ENCODE results near the gene SYNM.

The SYNM gene

GRCh38 chr15:99120050-99120777 lies 15.3 kb downstream of the SYNM start:
- no peak for FAIRE-seq
- no peak for DNase-seq (ENCODE audit: insufficient read length)
- no peak for TF ChIP-seq TAF1 (IDR thresholded peaks at IDR 0.05; ENCODE audit: borderline replicate concordance, low read depth, low read length)
- TF ChIP-seq POLR2A (IDR thresholded peaks at IDR 0.05; ENCODE audit: low read depth, low read length): no peak
- TF ChIP-seq POLR2AphosphoS5 (IDR thresholded peaks at IDR 0.05; ENCODE audit: low read depth, low read length): no peak

DNA sequence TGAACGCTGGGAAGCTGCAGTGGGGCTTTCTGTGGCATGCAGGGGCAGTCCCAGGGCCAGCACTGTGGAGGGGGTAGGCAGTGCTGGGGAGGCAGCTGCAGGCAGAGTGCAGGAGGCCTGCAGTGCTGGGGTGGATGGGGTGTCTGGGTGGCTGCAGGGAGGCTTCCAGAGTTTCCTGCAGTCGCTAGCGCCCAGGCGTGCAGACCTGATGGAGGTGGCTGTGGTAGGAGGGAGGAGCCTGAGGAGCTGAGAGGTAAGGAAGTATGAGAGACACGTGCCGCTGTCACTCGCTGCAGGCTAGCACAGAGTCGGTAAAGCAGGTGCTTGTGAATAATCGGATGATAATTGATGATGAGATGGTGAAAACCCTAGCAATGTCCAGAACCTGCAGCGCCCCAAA lies 16.3 kb downstream of the SYNM start:
- DNase-seq (ENCODE audit: insufficient read length) (no peak), FAIRE-seq (no peak)
- TF ChIP-seq TAF1 (IDR thresholded peaks at IDR 0.05; ENCODE audit: borderline replicate concordance, low read depth, low read length) (no peak), POLR2AphosphoS5 (IDR thresholded peaks at IDR 0.05; ENCODE audit: low read depth, low read length) (no peak), POLR2A (IDR thresholded peaks at IDR 0.05; ENCODE audit: low read depth, low read length) (no peak)

GRCh38 chr15:99121691-99122410 lies 17.0 kb downstream of the SYNM start:
- FAIRE-seq: no peak
- no peak for TF ChIP-seq POLR2AphosphoS5 (IDR thresholded peaks at IDR 0.05; ENCODE audit: low read depth, low read length)
- TF ChIP-seq TAF1 (IDR thresholded peaks at IDR 0.05; ENCODE audit: borderline replicate concordance, low read depth, low read length): no peak
- no peak for TF ChIP-seq POLR2A (IDR thresholded peaks at IDR 0.05; ENCODE audit: low read depth, low read length)
- no peak for DNase-seq (ENCODE audit: insufficient read length)

DNA sequence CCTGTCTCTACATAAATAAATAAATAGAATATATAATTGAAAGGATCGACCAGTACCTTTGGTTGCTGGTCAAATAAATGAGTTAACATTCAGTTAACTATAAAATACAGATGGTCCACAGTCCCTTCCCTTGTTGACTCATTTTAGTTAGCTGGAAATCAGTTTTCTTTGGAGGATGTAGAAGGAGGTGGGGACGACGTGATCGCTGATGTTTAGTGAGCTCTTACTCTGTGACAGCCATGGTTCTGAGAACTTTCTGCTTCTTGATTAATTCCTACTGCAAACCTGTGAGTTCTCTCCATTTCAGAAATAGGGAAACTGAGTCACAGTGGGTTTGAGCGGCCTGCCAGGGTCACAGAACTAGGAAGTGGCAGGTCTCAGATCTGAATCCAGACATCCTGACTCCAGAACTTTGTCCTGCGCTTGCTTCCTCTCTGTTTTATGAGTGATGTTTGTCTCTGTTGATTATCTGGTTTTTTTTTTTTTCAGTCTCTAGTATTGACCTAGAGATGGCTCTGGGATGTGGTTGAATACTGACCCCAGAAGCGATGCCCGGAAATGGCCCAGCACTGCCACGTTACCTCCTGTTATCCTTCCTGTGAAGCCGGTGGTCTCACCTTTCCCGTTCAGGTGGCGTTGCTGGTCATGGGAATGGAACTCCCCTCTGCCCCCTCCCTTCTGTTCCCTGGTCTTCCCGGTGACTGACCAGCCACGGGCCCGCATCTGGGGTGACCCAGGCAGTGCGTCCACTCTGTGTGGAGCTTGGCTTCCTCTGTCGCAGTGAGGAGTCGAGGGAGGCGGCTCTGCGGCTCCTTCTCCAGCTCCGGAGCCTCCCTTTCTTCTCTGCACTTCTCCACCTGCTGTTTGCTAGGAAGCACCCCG lies 18.2 kb downstream of the SYNM start:
- DNase-seq (ENCODE audit: insufficient read length) (no peak), FAIRE-seq (no peak)
- no peak for TF ChIP-seq POLR2AphosphoS5 (IDR thresholded peaks at IDR 0.05; ENCODE audit: low read depth, low read length)
- no peak for TF ChIP-seq TAF1 (IDR thresholded peaks at IDR 0.05; ENCODE audit: borderline replicate concordance, low read depth, low read length)
- no peak for TF ChIP-seq POLR2A (IDR thresholded peaks at IDR 0.05; ENCODE audit: low read depth, low read length)

DNA sequence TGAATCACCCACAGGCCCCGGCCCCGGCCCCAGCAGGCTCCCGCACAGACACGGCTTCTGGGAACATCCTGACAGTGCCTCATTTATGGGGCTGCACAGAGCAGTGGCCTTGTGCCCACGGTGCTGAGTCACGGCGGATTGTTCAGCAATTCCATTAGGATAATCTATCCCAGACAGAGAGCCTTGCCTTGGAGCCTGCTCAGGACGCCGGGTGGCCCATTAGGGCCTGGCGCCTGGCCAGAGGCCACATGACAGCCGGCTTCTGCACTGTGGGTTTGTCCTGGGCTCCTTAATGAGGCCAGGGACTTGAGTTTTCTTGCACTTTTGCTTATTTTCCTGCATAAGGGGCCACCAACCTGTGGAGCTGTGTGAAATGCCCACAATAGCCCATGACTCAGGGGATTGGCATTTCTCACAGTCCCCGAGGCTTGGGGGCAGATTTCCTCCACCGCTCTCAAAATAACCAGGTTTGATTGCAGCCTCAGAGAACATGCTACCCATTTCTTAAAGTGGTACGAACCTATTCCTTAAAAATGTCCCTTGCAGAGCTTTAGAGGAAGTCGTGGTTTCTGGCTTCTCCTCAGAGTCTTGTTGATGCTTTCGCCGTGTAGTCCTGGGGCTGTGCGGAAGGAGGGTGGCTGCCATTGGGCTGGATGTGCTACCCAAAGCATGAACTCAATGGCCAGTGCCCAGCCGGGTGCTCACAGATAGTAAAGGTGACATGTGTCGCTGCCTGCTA lies 19.0 kb downstream of the SYNM start:
- no peak for DNase-seq (ENCODE audit: insufficient read length)
- TF ChIP-seq TAF1 (IDR thresholded peaks at IDR 0.05; ENCODE audit: borderline replicate concordance, low read depth, low read length) (no peak), POLR2A (IDR thresholded peaks at IDR 0.05; ENCODE audit: low read depth, low read length) (no peak), POLR2AphosphoS5 (IDR thresholded peaks at IDR 0.05; ENCODE audit: low read depth, low read length) (no peak)
- no peak for FAIRE-seq

- FAIRE-seq (no peak), DNase-seq (ENCODE audit: insufficient read length) (no peak)
- no peak for TF ChIP-seq POLR2A (IDR thresholded peaks at IDR 0.05; ENCODE audit: low read depth, low read length)
- TF ChIP-seq POLR2AphosphoS5 (IDR thresholded peaks at IDR 0.05; ENCODE audit: low read depth, low read length): no peak
- TF ChIP-seq TAF1 (IDR thresholded peaks at IDR 0.05; ENCODE audit: borderline replicate concordance, low read depth, low read length): no peak
Observed at GRCh38 chr15:99124641-99125040, 19.8 kb downstream of the SYNM start.

GRCh38 chr15:99125061-99125891 lies 20.4 kb downstream of the SYNM start:
- TF ChIP-seq POLR2AphosphoS5 (IDR thresholded peaks at IDR 0.05; ENCODE audit: low read depth, low read length): no peak
- TF ChIP-seq TAF1 (IDR thresholded peaks at IDR 0.05; ENCODE audit: borderline replicate concordance, low read depth, low read length): no peak
- TF ChIP-seq POLR2A (IDR thresholded peaks at IDR 0.05; ENCODE audit: low read depth, low read length): no peak
- DNase-seq (ENCODE audit: insufficient read length): no peak
- FAIRE-seq: no peak

DNA sequence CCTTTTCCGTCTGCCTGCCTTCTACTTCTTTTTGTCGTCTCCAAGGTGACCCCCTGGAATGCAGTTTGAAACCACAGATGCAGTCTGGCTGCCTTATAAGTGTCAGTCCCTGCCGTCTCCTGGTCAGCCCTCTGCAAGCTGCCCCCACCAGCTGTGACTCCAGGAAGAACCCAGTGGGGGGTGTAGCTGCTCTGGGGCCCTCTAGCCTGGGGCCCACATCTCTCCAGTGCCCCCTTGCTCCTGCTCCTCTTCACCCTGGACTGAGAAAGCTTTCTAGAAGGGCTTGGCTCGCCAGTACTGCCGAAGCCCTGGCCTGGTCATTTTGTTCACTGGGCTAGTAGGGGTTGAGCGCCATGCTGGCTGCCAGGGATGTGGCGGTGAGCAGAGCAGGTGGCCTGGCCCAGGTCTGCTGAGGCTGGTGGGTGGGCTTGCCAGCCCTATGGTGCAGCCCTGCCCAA lies 21.3 kb downstream of the SYNM start:
- no peak for FAIRE-seq
- DNase-seq (ENCODE audit: insufficient read length): no peak
- TF ChIP-seq TAF1 (IDR thresholded peaks at IDR 0.05; ENCODE audit: borderline replicate concordance, low read depth, low read length) (no peak), POLR2A (IDR thresholded peaks at IDR 0.05; ENCODE audit: low read depth, low read length) (no peak), POLR2AphosphoS5 (IDR thresholded peaks at IDR 0.05; ENCODE audit: low read depth, low read length) (no peak)

DNA sequence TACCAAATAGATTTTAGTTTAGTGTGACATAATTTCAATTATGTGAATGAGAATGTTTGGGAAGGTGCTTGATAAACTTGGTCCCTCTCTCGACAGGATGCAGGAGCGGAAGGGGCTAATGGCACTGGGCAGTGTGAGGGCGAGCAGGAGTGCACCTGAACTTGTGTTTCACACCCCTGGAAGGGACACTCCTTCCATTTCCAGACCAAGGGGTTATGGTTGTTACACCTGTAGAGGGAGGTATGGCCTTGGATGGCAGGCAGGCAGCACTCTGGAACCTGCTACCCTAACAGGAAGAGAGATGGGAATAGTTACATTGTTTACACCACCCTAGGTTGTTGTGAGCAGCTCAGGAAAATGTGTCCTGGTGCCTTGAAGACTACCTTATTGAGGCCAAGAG lies 22.1 kb downstream of the SYNM start:
- TF ChIP-seq POLR2A (IDR thresholded peaks at IDR 0.05; ENCODE audit: low read depth, low read length): no peak
- TF ChIP-seq POLR2AphosphoS5 (IDR thresholded peaks at IDR 0.05; ENCODE audit: low read depth, low read length): no peak
- no peak for TF ChIP-seq TAF1 (IDR thresholded peaks at IDR 0.05; ENCODE audit: borderline replicate concordance, low read depth, low read length)
- DNase-seq (ENCODE audit: insufficient read length): no peak
- FAIRE-seq: no peak

DNA sequence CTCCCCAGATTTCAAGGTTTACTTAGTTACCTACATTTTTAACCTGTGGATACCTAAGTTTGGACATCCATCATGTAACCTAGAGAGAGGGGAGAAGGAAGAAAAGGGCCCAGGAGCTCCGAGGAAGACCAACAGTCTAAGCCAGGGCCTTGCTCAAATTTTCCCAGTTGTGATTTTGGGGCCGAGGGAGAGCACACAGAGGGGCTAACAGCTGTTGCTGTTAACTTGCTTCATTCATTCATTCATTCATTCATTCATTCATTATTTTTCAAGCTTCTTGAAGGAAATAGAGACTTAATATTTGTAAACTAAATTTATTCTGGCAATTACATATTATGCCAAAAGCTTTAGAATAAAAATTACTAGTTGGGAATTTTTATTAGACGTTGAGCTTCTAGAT lies 22.9 kb downstream of the SYNM start:
- no peak for DNase-seq (ENCODE audit: insufficient read length)
- no peak for TF ChIP-seq POLR2A (IDR thresholded peaks at IDR 0.05; ENCODE audit: low read depth, low read length)
- no peak for FAIRE-seq
